ENCODE results near the gene ZNRD2.
A peak's percentile ranks its signal among the peaks of the same experiment; 100 is the strongest.

Gene ZNRD2

DNA sequence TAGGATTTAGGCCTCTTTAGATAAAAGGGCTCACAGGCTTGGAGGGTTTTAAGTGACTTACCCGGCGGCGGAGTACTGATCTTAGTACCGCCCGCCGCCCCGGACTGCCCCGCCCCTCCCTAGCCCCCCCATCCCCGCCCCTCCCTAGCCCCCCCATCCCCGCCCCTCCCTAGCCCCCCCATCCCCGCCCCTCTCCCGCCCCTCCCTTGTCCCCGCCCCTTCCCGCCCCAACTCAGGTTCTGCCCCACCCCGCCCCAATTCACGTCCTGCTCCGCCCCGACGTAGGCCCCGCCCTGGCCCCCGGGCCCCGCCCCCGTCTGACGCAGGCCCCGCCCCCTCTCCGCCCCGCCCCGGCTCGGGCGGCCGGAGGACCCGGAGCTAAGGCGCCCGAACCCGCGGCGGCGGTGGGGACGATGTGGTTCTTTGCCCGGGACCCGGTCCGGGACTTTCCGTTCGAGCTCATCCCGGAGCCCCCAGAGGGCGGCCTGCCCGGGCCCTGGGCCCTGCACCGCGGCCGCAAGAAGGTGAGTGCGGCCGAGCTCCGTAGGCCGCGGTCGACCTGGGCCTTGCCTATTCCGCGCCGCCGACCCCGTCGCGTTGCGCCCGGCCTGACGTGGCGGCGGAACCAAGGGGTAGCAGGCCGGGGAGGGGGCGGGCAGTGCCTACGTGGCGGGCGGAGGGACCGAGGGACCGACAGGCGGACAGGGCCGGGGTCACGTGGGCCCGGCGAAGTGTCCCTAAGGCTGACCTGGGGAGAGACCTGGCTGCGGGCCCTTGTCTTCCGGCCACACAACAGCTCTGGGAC is 45.3 kb upstream of the ZNRD2 start, which contains the start of gene SCYL1:
SCYL1 (plus strand) TSS at position 343 of the 805 bp plus-strand sequence; CDS start at position 414, 71 bp downstream.
- H3K4me3 ChIP-seq (ENCODE audit: severe bottlenecking) = peak within 1 kb of the TSS; percentile 93
- DNase-seq (ENCODE audit: low spot score) (no peak), ATAC-seq (ENCODE audit: low read depth) (peak; percentile 76)
- H3K9me3 ChIP-seq (ENCODE audit: severe bottlenecking) = no peaks in the 10 kb centered on the region
- TF ChIP-seq CTCF (IDR thresholded peaks at IDR 0.05; ENCODE audit: poor library complexity, severe bottlenecking) = no peak
- H3K27ac ChIP-seq (ENCODE audit: poor library complexity, severe bottlenecking) = peak within 1 kb of the TSS; percentile 59
- H3K4me1 ChIP-seq (ENCODE audit: insufficient read depth, poor library complexity, severe bottlenecking) = peaks cover 3% of the 10 kb centered on the region
- peaks cover 37% of the 10 kb centered on the region for H3K36me3 ChIP-seq (ENCODE audit: low read depth)
- no peaks in the 10 kb centered on the region for H3K27me3 ChIP-seq (ENCODE audit: insufficient read depth, poor library complexity, severe bottlenecking)

- peaks cover 3% of the 10 kb centered on the region for H3K4me1 ChIP-seq (ENCODE audit: insufficient read depth, poor library complexity, severe bottlenecking)
- H3K27ac ChIP-seq (ENCODE audit: poor library complexity, severe bottlenecking) = peak overlapping the region; percentile 59
- H3K4me3 ChIP-seq (ENCODE audit: severe bottlenecking) = peak overlapping the region; percentile 93
- H3K27me3 ChIP-seq (ENCODE audit: insufficient read depth, poor library complexity, severe bottlenecking) = no peaks in the 10 kb centered on the region
- TF ChIP-seq CTCF (IDR thresholded peaks at IDR 0.05; ENCODE audit: poor library complexity, severe bottlenecking) = no peak
- DNase-seq (ENCODE audit: low spot score) (no peak), ATAC-seq (ENCODE audit: low read depth) (no peak; the same call in 1 of the 3 replicates)
- H3K36me3 ChIP-seq (ENCODE audit: low read depth) = peaks cover 46% of the 10 kb centered on the region
- H3K9me3 ChIP-seq (ENCODE audit: severe bottlenecking) = no peaks in the 10 kb centered on the region
Measured at GRCh38 chr11:65525546-65526480, 44.5 kb upstream of the ZNRD2 start.

- Histone ChIP-seq H3K4me3 (ENCODE audit: severe bottlenecking) (no peak overlapping the region), H3K27ac (ENCODE audit: poor library complexity, severe bottlenecking) (no peak overlapping the region), H3K36me3 (ENCODE audit: low read depth) (peaks cover 55% of the 10 kb centered on the region), H3K9me3 (ENCODE audit: severe bottlenecking) (no peaks in the 10 kb centered on the region), H3K4me1 (ENCODE audit: insufficient read depth, poor library complexity, severe bottlenecking) (peaks cover 3% of the 10 kb centered on the region), H3K27me3 (ENCODE audit: insufficient read depth, poor library complexity, severe bottlenecking) (no peaks in the 10 kb centered on the region)
- no peak for DNase-seq (ENCODE audit: low spot score)
- ATAC-seq (ENCODE audit: low read depth) = no peak
- no peak for TF ChIP-seq CTCF (IDR thresholded peaks at IDR 0.05; ENCODE audit: poor library complexity, severe bottlenecking)
Measured at GRCh38 chr11:65526744-65527143, 43.5 kb upstream of the ZNRD2 start.

GRCh38 chr11:65528819-65529350 is 41.4 kb upstream of the ZNRD2 start:
- no peak for TF ChIP-seq CTCF (IDR thresholded peaks at IDR 0.05; ENCODE audit: poor library complexity, severe bottlenecking)
- Histone ChIP-seq H3K27me3 (ENCODE audit: insufficient read depth, poor library complexity, severe bottlenecking) (no peaks in the 10 kb centered on the region), H3K4me1 (ENCODE audit: insufficient read depth, poor library complexity, severe bottlenecking) (peaks cover 3% of the 10 kb centered on the region), H3K27ac (ENCODE audit: poor library complexity, severe bottlenecking) (no peak overlapping the region), H3K9me3 (ENCODE audit: severe bottlenecking) (no peaks in the 10 kb centered on the region), H3K4me3 (ENCODE audit: severe bottlenecking) (no peak overlapping the region), H3K36me3 (ENCODE audit: low read depth) (peaks cover 66% of the 10 kb centered on the region)
- ATAC-seq (ENCODE audit: low read depth) (no peak), DNase-seq (ENCODE audit: low spot score) (no peak)
